ENCODE results near the gene PLD5.

DNA sequence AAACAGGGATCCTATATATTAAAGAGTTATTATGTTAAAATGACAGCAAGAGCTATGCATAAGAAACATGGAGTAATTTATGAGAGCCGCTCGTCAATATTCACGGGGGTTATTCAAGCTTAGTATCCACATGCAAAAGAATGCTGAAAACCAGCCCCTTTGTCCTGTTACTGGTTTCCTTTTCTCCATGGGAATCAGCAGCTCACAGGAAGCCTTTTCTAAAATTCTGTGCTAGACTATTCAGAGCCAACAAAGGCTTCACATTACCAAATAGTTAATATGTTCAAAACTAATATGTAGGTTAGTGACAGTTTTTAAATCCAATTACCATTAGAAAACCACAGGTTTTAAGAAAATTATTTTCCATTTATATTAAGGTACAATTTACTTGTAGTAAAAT is 300.0 kb downstream of the PLD5 start:
- TF ChIP-seq, protein P1, sequence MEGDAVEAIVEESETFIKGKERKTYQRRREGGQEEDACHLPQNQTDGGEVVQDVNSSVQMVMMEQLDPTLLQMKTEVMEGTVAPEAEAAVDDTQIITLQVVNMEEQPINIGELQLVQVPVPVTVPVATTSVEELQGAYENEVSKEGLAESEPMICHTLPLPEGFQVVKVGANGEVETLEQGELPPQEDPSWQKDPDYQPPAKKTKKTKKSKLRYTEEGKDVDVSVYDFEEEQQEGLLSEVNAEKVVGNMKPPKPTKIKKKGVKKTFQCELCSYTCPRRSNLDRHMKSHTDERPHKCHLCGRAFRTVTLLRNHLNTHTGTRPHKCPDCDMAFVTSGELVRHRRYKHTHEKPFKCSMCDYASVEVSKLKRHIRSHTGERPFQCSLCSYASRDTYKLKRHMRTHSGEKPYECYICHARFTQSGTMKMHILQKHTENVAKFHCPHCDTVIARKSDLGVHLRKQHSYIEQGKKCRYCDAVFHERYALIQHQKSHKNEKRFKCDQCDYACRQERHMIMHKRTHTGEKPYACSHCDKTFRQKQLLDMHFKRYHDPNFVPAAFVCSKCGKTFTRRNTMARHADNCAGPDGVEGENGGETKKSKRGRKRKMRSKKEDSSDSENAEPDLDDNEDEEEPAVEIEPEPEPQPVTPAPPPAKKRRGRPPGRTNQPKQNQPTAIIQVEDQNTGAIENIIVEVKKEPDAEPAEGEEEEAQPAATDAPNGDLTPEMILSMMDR (IDR thresholded peaks at IDR 0.05) = no peak
- TF ChIP-seq POLR2A (IDR thresholded peaks at IDR 0.05) = no peak

Data from body of pancreas (tissue), 4 donors.